HCEC 1CT (cell line): Measurements from ENCODE around the gene PTGES2.
"Not testable (repeated sequence)": the region's sequence is repeated elsewhere in the genome, so short reads cannot be mapped to it uniquely, and the experiment has no call there.

Source experiments
- DNase-seq: peaks from one replicate; pipeline ENCODE4 v3.0.0-alpha.2; 2017

PTGES2 gene

DNA sequence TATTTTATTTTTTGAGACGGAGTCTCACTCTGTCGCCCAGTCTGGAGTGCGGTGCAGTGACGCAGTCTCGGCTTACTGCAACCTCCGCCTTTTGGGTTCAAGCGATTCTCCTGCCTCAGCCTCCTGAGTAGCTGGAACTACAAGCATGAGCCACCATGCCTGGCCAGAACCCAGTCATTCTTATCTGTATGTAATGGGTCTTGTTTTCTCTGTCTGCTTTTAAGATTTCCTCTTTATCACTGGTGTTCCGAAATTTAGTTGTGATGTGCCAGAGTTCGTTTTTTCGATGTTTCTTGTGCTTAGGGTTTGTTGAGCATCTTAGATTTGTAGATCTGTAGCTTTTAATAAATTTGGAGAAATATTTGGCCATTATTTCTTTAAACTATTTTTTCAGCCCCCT is 40.3 kb downstream of the PTGES2 start:
- DNase-seq = no peak

DNA sequence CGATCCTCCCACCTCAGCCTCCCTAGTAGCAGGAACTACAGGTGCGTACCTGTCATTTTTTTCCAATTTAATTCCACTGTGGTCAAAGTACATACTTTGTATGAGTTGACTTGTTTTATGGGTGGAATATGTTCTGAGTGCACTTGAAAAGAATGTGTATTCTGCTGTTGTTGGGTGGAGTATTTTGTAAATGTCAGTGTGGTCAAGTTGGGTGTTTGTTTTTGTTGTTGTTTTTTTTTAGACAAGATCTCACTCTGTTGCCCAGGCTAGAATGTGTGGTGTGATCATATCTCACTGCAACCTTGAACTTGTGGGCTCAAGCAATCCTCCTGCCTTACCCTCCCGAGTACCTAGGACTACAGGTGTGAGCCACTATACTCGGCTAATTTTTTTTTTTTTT is 41.6 kb downstream of the PTGES2 start:
- no peak for DNase-seq

DNA sequence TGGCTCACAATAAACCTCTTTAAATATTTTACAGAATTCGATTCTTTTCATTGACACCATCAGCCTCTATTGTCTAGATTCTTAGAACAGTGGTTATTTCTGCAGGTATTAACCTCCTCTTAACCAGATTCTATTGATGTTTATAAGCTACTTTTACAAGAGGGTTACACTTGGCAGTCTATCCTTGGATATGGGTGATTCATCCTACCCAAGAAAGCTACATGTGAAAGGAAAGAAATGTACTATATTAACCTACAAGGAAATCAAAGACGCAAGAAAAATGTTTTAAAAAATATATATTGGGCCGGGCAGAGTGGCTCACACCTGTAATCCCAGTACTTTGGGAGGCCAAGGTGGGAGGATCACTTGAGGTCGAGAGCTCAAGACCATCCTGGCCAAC is 42.8 kb downstream of the PTGES2 start:
- DNase-seq = no peak

DNA sequence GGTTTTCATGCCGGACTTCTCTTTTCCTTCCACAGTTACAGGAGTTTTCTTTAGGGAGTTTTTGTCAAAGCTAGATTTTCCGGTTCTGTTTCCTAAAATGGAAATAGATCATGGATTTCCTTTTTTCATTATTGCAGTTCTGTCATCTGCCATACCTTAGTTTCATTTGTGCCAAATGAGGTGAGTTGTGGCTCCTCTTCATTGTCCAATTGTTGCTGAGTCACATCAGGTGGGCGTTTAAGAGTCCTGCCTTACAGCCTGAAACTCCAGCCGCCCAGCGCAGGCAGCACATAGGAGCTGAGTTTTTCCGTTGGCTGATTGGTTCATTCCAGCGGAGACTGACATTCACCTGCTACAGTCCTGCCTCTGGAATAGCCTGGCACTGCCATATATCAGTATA is 45.4 kb downstream of the PTGES2 start:
- DNase-seq = no peak

DNA sequence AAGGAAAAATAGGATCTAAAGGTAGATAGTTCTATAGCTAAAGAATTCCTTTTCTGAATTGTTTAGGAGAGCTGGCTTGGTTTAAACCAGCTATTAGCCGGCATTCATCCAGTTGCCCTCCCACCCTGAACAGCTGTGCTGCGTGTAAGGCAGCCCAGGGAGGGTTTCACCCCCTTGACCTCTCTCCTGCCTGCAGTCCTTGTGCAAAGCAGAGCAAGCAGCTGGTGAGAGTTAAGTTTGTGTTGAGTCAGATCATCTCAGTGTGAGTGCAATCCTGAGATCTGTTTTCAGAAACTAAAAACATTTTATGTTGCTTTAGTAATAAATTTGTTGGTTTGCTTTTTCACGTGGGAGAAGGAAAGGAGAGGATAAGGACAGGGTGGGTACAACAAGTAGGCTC is 46.5 kb downstream of the PTGES2 start:
- peak; percentile 97 for DNase-seq

DNA sequence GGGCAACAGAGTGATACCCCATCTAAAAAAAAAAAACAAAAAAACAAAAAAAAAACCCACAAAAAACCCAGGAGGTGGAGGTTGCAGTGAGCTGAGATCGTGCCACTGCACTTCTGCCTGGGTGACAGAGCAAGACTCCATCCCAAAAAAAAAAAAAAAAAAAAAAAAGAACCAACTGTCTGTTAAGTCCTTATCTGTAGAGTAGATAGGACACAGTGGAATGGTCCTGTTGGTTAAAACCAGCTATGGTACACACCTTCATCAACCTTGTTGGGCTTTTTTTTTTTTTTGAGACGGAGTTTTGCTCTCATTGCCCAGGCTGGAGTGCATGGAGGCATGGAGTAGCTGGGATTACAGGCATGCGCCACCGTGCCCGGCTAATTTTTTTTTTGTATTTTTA is 47.3 kb downstream of the PTGES2 start:
- no peak for DNase-seq

DNA sequence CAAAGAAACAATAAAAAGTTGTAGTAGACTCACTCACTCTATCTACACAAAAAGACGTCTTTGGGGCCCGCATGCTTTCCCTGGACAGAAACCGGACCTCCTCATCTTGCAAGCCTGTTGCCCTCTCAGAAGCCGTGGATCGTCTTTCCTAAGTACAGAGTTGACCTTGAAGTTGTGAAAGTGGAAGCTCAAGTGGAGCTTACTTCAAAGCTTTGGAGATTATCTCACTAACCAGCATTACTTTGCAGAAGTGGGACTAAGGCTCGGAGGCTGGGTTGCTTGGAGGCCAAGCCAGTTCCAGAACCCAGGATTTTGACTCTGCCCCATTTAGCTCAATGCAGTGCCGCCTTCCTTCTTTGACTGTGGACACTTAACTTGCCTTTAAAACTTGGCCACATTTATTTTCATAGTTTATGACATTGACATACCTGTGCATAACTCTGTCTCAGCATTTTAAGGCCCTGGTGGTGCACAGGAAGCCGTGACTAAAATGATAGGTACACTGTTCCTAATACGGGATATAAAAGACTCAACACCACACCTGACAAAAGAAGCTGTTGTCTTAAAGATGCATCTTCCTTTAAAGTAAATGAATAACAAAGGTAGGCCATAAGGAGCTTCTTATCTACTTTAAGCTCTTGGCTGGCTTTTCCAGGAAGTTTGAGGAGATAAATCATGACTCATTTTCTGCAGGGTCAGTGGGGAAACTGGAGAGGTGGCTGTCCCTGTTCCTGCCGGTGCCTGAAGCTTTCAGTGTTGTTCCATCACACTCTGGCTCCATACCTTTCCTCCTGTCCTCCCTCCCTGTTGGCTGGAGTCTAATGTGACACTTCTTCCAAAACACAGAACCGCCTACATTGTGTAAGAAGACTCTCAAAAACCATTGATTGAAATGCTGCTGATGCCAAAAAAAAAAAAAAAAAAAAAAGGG is 48.8 kb downstream of the PTGES2 start:
- peak; percentile 40 for DNase-seq

DNA sequence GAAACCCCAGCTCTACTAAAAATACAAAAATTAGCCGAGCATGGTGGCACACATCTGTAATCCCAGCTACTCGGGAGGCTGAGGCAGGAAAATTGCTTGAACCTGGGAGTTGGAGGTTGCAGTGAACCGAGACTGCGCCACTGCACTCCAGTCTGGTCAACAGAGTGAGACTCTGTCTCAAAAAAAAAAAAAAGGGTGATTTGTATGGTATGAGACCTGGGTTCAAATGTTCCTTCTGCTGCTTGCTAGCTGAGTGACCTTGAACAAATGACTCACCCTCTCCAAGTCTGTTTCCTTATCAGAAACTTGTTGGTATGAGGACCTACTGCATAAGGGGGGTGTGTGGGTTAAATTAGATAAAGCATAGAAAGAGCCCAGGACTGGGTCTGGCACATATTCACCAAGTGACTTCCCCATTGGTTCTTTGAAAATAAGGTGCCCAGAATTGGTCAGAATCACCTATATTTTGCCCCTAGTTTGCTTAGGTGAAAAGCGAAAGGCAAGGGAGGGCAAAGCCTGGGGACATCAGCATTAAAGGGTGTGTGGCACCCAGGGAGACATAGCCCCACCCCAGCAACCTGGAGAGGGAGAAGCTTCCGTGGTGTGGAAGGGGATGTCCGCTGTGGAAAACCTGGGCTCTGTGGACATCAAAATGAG is 49.6 kb downstream of the PTGES2 start:
- DNase-seq = no peak

DNA sequence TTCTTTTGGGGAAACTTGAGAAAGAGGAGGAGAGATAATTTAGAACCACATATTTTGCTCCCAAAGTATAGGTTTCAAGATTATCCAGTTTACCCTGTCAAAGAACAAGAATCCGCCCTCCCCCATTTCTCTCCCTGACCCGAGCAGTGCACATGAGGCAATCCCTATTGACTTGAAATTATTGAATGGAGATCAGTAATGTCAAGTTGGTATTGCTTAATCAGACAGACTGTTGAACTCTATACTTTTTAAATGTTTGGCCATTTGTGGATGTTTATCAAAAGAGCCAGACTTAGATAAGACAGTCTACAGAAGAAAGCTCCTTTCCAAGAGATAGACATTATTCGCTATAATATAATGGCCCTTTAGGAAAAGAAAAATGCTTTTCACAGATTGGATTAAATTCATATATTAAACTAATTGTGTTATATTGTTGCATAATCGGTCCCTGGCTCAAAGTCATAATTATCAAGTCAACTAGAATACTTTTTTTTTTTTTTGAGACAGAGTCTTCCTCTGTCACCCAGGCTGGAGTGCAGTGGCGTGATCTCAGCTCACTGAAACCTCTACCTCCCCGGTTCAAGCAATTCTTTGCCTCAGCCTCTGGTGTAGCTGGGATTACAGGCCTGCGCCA is 54.2 kb downstream of the PTGES2 start:
- no peak for DNase-seq

DNA sequence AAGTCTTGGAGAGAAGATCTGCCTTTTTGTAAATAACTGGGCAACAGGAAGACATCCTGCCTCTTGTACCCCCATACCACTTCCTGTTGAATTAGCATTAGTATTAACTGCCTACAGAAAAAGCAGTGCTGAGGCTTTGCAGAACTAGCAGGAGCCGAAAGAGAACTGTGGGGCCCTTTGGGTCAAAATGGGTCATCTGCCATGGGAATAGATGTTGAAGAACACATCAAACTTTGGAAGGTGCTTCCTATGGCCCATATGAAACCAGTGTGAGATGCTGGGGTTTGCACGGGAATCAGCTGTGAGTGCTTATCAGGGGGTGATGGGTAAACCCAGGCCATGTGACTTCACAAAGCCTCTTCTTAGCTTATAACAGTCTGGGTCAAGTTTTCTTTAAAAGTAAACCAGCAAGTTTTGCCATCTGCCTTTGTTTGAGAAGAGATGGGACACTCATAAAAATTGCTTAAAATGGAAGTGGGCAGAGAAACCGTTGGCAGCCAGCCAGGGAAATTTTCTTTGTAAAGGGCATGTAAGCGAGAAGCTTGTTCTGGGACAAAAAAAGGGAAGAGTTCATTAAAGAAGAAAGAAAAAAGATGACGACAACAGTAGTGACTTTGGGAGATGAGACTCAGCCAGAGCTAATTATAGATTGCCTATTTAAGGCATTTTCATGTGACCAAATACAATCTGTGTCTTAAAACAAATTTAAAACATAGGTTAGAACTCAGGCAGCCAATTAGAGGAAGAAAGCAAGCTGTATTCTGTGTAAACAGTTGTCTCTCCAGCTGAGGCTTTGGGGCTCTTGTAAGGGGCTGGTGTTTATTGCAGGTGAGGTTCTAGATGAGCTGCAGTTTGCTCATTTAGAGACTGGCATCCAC is 55.1 kb downstream of the PTGES2 start:
- peak; percentile 59 for DNase-seq

DNA sequence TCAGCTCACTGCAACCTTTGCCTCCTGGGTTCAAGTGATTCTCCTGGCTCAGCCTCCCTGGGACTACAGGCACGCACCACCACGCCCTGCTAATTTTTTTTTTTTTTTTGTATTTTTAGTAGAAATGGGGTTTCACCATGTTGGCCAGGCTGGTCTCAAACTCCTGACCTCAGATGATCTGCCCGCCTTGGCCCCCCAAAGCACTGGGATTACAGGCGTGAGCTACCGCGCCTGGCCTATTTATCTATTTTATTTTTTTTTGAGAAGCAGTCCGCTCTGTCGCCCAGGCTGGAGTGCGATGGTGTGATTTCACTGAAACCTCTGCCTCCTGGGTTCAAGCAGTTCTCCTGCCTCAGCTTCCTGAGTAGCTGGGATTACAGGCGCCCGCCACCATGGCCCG is 56.1 kb downstream of the PTGES2 start:
- DNase-seq = not testable (repeated sequence)

DNA sequence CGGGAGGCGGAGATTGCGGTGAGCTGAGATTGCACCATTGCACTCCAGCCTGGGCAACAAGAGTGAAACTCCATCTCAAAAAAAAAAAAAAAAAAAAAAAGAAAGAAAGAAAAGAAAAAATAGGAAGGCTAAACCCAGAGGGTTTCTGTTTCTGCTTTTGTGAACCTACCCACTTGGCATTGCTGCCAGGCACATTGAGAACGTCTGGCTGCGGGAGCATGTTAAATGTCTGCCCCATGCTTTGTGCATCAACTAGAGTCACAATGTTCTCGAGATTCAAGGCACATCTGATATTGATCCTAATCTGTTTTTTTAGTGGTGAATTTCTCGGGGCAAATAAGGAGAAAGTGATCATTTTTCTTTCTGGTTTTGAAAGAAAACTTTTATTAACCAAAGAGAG is 56.7 kb downstream of the PTGES2 start:
- DNase-seq = no peak
